GM19463 (cell line): Measurements from ENCODE around the gene GPR137B.

Experiments
- ATAC-seq: cut with Tn5 transposase; IDR thresholded peaks from one replicate; pipeline ENCODE4 v1.9.1; 2021; ENCODE audit warnings: mild to moderate bottlenecking, moderate library complexity; ENCODE audit not compliant: unreplicated experiment

The GPR137B gene

GRCh38 chr1:236253119-236253518 is 110.8 kb downstream of the GPR137B start:
- no peak for ATAC-seq

GRCh38 chr1:236253918-236254637 is 111.7 kb downstream of the GPR137B start:
- ATAC-seq = no peak

- no peak for ATAC-seq
Measured at GRCh38 chr1:236257216-236257615, 114.9 kb downstream of the GPR137B start.

GRCh38 chr1:236258114-236258622 is 115.8 kb downstream of the GPR137B start:
- no peak for ATAC-seq
